ENCODE measurements around the gene SECISBP2L.

Gene SECISBP2L

DNA sequence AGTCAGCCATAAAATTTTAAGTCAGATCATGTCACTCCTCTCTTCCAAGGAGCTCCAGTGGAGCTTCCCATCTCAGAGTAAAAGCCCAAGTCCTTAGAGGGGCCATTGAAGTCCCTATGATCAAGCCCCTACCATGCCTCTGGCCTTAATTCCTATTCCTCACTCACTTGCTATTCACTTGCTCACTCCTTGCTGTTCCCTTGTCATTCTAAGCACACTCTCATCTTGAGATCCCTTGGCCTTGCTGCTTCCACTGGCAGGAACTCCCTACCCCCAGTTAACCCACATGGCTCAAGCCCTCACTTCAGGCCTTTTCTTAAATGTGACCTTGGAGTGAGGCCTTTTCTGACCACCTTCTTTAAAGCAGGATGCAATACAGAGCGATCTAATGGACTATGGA, 12.3 kb upstream of the SECISBP2L start:
- DNase-seq (ENCODE audit: low spot score), result no peak

GRCh38 chr15:49055630-49056029, 9.4 kb upstream of the SECISBP2L start:
- DNase-seq (ENCODE audit: low spot score), result no peak

DNA sequence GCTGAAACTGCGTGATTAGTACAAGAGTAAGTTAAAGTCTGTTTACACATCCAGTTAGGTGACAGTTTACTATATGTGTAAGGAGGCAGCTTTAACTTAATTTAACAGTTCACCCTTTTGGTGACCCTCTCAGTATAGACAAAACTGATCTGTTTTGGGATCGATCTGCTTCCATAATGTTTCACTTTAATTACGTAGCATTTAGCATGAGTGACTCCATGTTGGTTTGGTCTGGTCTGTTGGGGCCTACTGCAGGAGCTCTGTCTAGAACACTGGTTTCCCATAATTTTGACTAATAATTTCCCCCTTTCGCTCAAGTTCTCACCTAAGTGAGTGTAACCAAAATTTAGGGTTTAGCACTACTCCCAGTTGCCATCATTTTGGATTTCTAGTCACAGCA, 6.4 kb upstream of the SECISBP2L start:
- DNase-seq (ENCODE audit: low spot score), result no peak

DNA sequence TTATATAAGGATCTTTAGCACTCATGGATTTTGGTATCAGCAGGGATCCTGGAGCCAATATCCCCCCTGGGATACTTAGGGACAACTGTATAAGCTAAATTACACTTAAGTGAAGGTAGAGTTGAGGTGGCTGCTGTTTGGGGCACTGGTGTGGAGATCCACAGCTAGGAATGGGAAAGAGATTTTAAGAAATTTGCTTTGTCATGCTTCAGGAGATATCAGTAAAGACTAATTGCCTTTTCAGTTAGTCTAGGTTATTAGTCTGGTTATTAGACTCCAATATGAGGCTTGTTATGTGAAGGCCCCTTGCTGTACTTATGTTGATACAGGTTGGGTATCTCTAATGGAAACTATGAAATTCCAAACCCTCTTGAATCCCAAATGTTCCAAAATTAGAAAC, 1.2 kb upstream of the SECISBP2L start:
- no peak for DNase-seq (ENCODE audit: low spot score)

- DNase-seq (ENCODE audit: low spot score), result peak; percentile 38
Measured at GRCh38 chr15:49045751-49046219, 461 bp downstream of the SECISBP2L start.

DNA sequence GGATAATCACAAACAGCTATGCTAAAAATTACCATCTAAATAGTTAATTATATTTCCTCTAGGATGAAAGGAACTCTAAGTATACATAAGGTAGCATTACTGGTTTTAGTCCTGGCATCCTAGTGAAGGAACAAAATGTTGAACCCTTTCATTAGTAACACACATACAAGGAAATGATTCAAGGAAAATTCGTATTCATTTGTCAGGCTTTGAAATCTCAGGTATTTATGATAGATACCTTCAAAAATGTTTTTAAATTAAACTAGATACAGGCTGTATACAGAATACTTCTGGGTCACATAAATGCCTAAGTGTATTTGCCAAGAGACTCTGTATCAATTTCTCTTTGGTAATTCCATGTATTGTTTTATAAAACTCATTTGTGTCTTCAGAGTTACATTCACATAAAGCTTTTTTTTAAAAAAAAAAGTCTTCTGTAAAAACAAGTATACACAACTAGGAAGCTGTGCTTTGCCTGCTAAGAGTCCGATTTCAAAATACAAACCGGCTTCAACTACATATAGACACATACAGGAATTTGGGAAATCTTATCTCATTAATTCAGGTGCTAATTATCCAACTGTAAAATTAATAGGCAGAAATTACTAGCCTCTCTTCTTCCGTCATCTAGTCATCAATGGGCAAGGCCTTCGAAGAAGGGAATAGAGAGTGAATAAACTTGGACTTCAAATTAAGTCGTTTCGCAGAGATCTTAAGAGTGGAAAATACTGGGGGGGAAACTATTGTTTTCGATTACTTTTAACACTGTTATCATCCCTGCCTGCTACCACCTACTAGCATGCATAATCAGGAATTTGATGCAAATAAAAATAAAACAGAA, 1.3 kb downstream of the SECISBP2L start:
- DNase-seq (ENCODE audit: low spot score), result no peak

- DNase-seq (ENCODE audit: low spot score), result no peak
Measured at GRCh38 chr15:49044002-49044401, 2.2 kb downstream of the SECISBP2L start.

GRCh38 chr15:49042165-49042564, 4.1 kb downstream of the SECISBP2L start:
- no peak for DNase-seq (ENCODE audit: low spot score)

DNA sequence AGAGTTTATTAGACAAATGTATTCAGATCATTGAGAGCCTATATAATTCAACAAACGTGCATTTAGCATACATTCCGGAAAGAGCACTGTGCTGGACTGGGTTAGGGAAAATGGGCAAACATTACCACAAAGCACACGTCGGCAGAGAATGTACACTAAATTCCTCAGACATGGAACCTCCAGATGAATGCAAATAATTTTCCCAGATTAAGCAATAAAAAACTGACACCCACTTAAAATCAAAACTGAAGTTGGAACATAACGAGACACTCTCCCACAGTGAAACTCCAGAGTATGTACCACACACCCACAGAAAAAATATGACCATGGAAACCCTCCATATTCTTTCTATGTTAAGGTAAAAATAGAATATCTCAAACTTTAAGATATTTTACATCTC, 4.8 kb downstream of the SECISBP2L start:
- DNase-seq (ENCODE audit: low spot score), result no peak

DNA sequence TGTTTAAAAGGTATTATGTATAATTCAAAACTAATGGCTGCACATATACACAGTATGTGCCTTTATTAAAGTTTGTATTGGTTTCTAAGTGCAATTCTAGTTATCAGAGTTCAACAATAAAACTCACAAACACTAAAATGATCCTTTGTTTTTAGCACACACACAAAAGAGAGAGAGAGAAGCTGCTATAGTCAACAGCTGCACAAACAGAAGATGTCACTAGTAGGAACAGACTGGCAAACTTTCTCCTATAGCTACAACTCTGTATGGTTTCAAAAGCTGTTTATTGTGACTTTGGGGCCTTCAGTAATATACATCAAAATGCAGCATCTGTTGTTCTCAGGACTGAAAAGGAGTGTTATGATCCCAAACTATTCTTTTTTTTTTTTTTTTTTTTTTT, 6.1 kb downstream of the SECISBP2L start:
- no peak for DNase-seq (ENCODE audit: low spot score)

DNA sequence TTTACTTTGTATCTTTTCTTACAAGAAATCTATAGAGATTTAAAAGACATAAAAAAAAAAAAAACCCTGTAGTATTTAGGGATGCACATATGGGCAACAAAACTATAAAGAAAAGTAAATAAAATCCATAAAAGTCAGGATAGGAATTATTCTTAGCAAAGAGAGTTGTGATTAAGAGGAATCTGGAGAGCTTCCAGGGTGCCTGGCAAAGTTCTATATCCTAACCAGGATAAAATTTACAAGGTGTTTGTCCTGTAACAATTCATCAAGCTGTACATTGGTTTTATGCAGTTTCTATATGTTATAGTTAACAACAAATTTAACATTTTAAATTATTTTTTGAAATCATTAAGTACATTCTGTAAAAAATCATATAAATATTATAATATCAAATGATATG, 7.9 kb downstream of the SECISBP2L start:
- no peak for DNase-seq (ENCODE audit: low spot score)

GRCh38 chr15:49037546-49037940, 8.7 kb downstream of the SECISBP2L start:
- no peak for DNase-seq (ENCODE audit: low spot score)

GRCh38 chr15:49036650-49037545, 9.3 kb downstream of the SECISBP2L start:
- DNase-seq (ENCODE audit: low spot score), result no peak

GRCh38 chr15:49035825-49036224, 10.4 kb downstream of the SECISBP2L start:
- DNase-seq (ENCODE audit: low spot score), result no peak

GRCh38 chr15:49032601-49033145, 13.6 kb downstream of the SECISBP2L start:
- DNase-seq (ENCODE audit: low spot score), result no peak

DNA sequence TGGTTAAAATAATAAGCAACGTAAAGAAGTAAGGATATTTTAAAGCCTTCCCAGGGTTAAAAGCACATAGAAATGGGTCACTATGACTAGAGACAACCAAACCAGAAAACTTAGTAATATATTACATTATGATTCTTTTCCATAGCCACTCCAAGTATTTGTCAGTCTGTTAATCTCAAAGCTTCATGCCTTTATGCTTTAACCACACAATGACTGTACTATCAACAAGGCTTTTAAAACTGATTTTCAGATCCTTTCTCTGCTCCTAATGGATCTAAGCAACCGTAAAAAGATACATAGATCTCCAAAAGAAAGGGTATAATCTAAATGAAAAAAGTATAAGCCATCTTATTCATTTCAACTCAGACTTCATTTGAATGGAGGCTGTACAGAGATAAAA, 14.4 kb downstream of the SECISBP2L start:
- DNase-seq (ENCODE audit: low spot score), result no peak

DNA sequence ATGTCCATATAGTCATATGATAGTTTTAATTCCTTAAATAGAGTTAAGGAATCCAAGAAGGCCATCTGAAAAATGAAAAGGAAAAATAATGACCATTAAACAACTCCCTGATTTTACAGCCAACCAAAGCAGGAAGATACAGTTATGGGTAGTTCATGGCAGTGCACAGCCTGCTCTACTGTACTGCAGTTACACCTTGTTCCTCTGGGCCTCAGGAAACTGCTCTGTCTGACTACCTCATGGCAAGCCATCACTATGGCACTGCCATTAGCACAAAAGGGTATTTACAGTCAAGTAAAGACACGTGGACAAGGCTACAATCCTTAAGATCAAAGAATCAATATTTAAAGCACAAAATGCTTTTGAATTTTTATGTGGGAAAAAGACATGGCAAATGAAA, 19.5 kb downstream of the SECISBP2L start:
- DNase-seq (ENCODE audit: low spot score), result no peak

GRCh38 chr15:49024840-49025239, 21.4 kb downstream of the SECISBP2L start:
- DNase-seq (ENCODE audit: low spot score), result no peak

DNA sequence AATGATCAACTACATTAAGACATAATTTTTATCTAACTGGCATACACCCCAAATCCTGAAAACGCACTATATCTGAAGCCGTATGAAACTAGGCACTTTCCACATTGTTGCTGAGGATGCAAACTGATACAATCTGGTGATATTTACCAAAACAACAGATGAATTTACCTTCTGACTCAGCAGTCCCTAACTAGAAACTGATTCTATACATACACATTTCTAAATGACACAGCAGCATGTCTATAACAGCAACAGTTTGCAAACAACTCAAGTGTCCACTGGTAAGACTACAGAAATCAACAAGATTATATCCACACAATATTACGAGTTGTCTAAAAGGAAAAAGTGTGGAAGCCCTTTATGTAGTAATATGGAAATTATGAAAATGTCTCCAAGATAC, 22.9 kb downstream of the SECISBP2L start:
- no peak for DNase-seq (ENCODE audit: low spot score)

DNA sequence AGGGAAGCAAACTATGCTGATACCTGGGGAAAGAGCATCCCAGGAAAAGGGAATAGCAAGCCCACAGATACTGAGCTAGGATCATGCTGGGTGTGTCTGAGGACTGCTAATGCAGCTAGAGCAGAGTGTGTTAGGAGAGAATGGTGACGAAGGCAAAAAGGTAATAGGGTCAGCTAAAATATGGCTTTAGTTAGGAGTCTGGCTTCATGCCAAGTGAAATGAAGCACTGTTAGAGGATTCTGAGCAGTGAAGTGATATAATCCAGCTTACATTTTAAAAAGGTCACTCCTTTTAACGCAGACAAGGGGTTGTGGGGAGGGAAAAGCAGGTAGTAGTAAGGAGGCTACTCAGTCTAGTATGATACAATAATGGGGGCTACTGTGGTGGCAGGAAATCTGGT, 30.4 kb downstream of the SECISBP2L start:
- no peak for DNase-seq (ENCODE audit: low spot score)

- no peak for DNase-seq (ENCODE audit: low spot score)
Measured at GRCh38 chr15:48999314-48999713, 46.9 kb downstream of the SECISBP2L start.

GRCh38 chr15:48996276-48996675, 50.0 kb downstream of the SECISBP2L start:
- DNase-seq (ENCODE audit: low spot score), result no peak

Data from SK-N-DZ (cell line).